Neuronal stem cell (in vitro differentiated cells): ENCODE results near the gene SEPTIN12.
"Not testable (repeated sequence)": the region's sequence is repeated elsewhere in the genome, so short reads cannot be mapped to it uniquely, and the experiment has no call there.

ENCODE experiments used
- DNase-seq: peaks from one replicate; pipeline ENCODE4 v3.0.0-alpha.2; 2013; ENCODE audit warnings: low spot score
- H2AFZ ChIP-seq: one replicate; pipeline ENCODE4 v1.6.1; 2013; ENCODE audit warnings: mild to moderate bottlenecking, low read length, inconsistent platforms
- H2AK5ac ChIP-seq: 2 replicates; pipeline ENCODE4 v1.6.1; 2013; ENCODE audit warnings: low read depth, mild to moderate bottlenecking, inconsistent platforms, low read length, moderate library complexity, mixed read lengths
- H2BK120ac ChIP-seq: 2 replicates; pipeline ENCODE4 v1.6.1; 2013; ENCODE audit warnings: low read depth, mild to moderate bottlenecking, inconsistent platforms, low read length, moderate library complexity, mixed read lengths
- H2BK12ac ChIP-seq: one replicate; pipeline ENCODE4 v1.6.1; 2013; ENCODE audit warnings: low read length, inconsistent platforms
- H2BK15ac ChIP-seq: 2 replicates; pipeline ENCODE4 v1.6.1; 2013; ENCODE audit warnings: mild to moderate bottlenecking, low read length, inconsistent platforms, mixed read lengths
- H2BK5ac ChIP-seq: one replicate; pipeline ENCODE4 v1.6.1; 2013; ENCODE audit warnings: inconsistent platforms, mild to moderate bottlenecking, low read length, moderate library complexity
- H3K14ac ChIP-seq: one replicate; pipeline ENCODE4 v1.6.1; 2013; ENCODE audit warnings: low read length, inconsistent platforms
- H3K18ac ChIP-seq: 2 replicates; pipeline ENCODE4 v1.6.1; 2013; ENCODE audit warnings: low read length, inconsistent platforms
- H3K23ac ChIP-seq: 2 replicates; pipeline ENCODE4 v1.6.1; 2013; ENCODE audit warnings: low read depth, mild to moderate bottlenecking, mixed read lengths, low read length, inconsistent platforms; ENCODE audit not compliant: poor library complexity
- H3K27ac ChIP-seq: replicated peaks from 3 replicates; pipeline ENCODE4 v1.5.1; 2013; ENCODE audit warnings: low read length, inconsistent platforms
- H3K27me3 ChIP-seq, 3 experiments: 2 replicates each; pipeline ENCODE4 v1.6.1; 2013; ENCODE audit warnings: low read length in 3 of 3, mild to moderate bottlenecking in 2 of 3, inconsistent platforms in 1 of 3, low read depth in 1 of 3, mixed read lengths in 1 of 3, moderate library complexity in 1 of 3; ENCODE audit not compliant: control insufficient read depth in 3 of 3, insufficient read depth in 3 of 3
- H3K36me3 ChIP-seq, 2 donors: replicated peaks in 1 of 2; 2 replicates each; pipeline ENCODE4 v1.6.1; 2013; ENCODE audit warnings: low read length in 2 of 2; ENCODE audit not compliant: control insufficient read depth in 2 of 2, insufficient read depth in 2 of 2
- H3K4ac ChIP-seq: 2 replicates; pipeline ENCODE4 v1.6.1; 2013; ENCODE audit warnings: inconsistent platforms, mild to moderate bottlenecking, low read length, moderate library complexity
- H3K4me1 ChIP-seq, 2 donors: 1 replicate in 1 of 2; 2 replicates in 1 of 2; pipeline ENCODE4 v1.6.1; 2013; ENCODE audit warnings: low read length in 2 of 2, low read depth in 1 of 2; ENCODE audit not compliant: control insufficient read depth in 2 of 2, insufficient read depth in 1 of 2
- H3K4me2 ChIP-seq: one replicate; pipeline ENCODE4 v1.6.1; 2013; ENCODE audit warnings: mild to moderate bottlenecking, low read length, inconsistent platforms; ENCODE audit not compliant: insufficient read depth, poor library complexity, severe bottlenecking
- H3K4me3 ChIP-seq, 2 donors: 2 replicates each; pipeline ENCODE4 v1.5.1; 2013; ENCODE audit warnings: low read length in 2 of 2, mild to moderate bottlenecking in 2 of 2, inconsistent platforms in 1 of 2, moderate library complexity in 1 of 2
- H3K79me1 ChIP-seq: one replicate; pipeline ENCODE4 v1.6.1; 2013; ENCODE audit warnings: low read depth, mild to moderate bottlenecking, inconsistent platforms, low read length, moderate library complexity
- H3K9ac ChIP-seq: one replicate; pipeline ENCODE4 v1.6.1; 2013; ENCODE audit warnings: mild to moderate bottlenecking, low read depth, low read length, inconsistent platforms; ENCODE audit not compliant: poor library complexity
- H3K9me3 ChIP-seq, 2 donors: replicated peaks in 1 of 2; 2 replicates each; pipeline versions ENCODE3 to v1.6.1; 2013; ENCODE audit warnings: low read length in 2 of 2, mild to moderate bottlenecking in 2 of 2, inconsistent platforms in 1 of 2, low read depth in 1 of 2, mixed read lengths in 1 of 2, moderate library complexity in 1 of 2; ENCODE audit not compliant: control insufficient read depth in 2 of 2, insufficient read depth in 1 of 2
- H4K8ac ChIP-seq: one replicate; pipeline ENCODE4 v1.6.1; 2013; ENCODE audit warnings: low read depth, mild to moderate bottlenecking, inconsistent platforms, low read length, moderate library complexity
- H4K91ac ChIP-seq: one replicate; pipeline ENCODE4 v1.6.1; 2013; ENCODE audit warnings: low read length, low read depth, mild to moderate bottlenecking, inconsistent platforms; ENCODE audit not compliant: poor library complexity
- WGBS, 2 donors: extraction: QIAGEN DNeasy Blood & Tissue Kit; methylation state at CpG; one replicate each; pipeline ENCODE4 v1.1.7; 2013; ENCODE audit warnings: missing lambda C conversion rate in 2 of 2, mixed read lengths in 1 of 2; ENCODE audit not compliant: insufficient read length in 2 of 2, insufficient replicate concordance in 1 of 2; ENCODE audit errors: extremely low coverage in 2 of 2; 5-methylcytosine and 5-hydroxymethylcytosine counted together

Gene SEPTIN12

DNA sequence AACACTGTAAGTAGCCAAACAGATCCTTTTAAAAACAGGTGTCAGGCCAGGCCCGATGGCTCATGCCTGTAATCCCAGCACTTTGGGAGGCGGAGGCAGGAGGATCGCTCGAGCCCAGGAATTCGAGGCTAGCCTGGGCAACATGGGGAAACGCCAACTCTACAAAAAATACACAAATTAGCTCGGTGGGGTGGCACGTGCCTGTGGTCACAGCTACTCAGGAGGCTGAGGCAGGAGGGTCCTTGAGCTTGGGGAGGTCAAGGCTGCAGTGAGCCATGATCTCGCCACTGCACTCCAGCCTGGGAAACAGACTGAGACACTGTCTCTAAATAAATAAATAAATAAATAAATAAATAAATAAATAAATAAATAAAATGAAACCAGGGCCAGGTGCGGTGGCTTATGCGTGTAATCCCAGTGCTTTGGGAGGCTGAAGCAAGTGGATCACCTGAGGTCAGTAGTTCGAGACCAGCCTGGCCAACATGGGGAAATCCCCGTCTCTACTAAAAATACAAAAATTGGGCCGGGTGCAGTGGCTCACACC lies 3.6 kb downstream of the SEPTIN12 start:
- H3K4ac ChIP-seq, DNase-seq: not testable (repeated sequence)

DNA sequence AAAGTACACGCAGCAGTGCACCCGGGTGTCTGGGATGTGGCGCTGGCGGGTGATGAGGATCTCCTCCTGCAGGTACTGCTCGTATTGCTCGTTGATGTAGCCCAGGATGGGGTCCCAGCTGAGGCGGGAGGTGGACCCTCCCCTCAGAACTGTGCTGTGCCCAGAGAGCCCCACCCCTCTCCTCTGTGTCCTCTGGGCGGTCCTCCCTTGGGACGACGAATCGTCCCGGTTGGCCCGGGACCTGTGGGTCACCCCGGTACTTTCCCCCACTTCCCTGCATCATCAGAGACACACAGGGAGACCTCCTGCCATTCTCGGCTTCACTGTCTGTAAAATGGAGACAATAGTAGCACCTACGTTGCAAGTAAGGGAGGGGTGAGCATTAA lies 4.2 kb downstream of the SEPTIN12 start:
- no peaks in the 10 kb centered on the region for H3K36me3 ChIP-seq
- no peak overlapping the region for H3K4me3 ChIP-seq
- H3K9me3 ChIP-seq, result no peaks in the 10 kb centered on the region
- no peak overlapping the region for H3K27ac ChIP-seq
- no peak overlapping the region for H2BK5ac ChIP-seq
- no CpG with 5 or more reads among the region's 16 CpGs for WGBS, 2 donors
- H4K91ac ChIP-seq, result no peak overlapping the region
- peak overlapping the region; percentile 89 for H3K18ac ChIP-seq
- H2AFZ ChIP-seq, result no peak overlapping the region
- no peak overlapping the region for H2BK120ac ChIP-seq
- no peaks in the 10 kb centered on the region for H3K79me1 ChIP-seq
- H3K14ac ChIP-seq, result peak overlapping the region; percentile 38
- H3K4ac ChIP-seq, result no peak overlapping the region
- no peak overlapping the region for H4K8ac ChIP-seq
- peak overlapping the region; percentile 35 for H3K23ac ChIP-seq
- no peak overlapping the region for H3K9ac ChIP-seq
- H2BK15ac ChIP-seq, result peak overlapping the region; percentile 49
- peak overlapping the region; percentile 74 for H2AK5ac ChIP-seq
- peaks cover 3 to 5% of the 10 kb centered on the region in 2 donors for H3K4me1 ChIP-seq
- no peak for DNase-seq
- peak overlapping the region; percentile 30 for H2BK12ac ChIP-seq
- H3K27me3 ChIP-seq, result no peaks in the 10 kb centered on the region
- no peak overlapping the region for H3K4me2 ChIP-seq

More for the DNA sequence above, 3.6 kb downstream of the SEPTIN12 start:
- H3K27ac ChIP-seq, H3K18ac ChIP-seq, H3K27me3 ChIP-seq, H3K79me1 ChIP-seq, H3K23ac ChIP-seq, H4K8ac ChIP-seq, H3K9me3 ChIP-seq, H3K36me3 ChIP-seq, H2BK120ac ChIP-seq, H4K91ac ChIP-seq, H3K9ac ChIP-seq, H3K4me1 ChIP-seq, H3K4me2 ChIP-seq, H3K4me3 ChIP-seq, H2BK5ac ChIP-seq, H2AK5ac ChIP-seq, H2BK15ac ChIP-seq, H2BK12ac ChIP-seq, H2AFZ ChIP-seq, H3K14ac ChIP-seq: not testable (repeated sequence)
- no CpG with 5 or more reads among the region's 14 CpGs for WGBS, 2 donors

DNA sequence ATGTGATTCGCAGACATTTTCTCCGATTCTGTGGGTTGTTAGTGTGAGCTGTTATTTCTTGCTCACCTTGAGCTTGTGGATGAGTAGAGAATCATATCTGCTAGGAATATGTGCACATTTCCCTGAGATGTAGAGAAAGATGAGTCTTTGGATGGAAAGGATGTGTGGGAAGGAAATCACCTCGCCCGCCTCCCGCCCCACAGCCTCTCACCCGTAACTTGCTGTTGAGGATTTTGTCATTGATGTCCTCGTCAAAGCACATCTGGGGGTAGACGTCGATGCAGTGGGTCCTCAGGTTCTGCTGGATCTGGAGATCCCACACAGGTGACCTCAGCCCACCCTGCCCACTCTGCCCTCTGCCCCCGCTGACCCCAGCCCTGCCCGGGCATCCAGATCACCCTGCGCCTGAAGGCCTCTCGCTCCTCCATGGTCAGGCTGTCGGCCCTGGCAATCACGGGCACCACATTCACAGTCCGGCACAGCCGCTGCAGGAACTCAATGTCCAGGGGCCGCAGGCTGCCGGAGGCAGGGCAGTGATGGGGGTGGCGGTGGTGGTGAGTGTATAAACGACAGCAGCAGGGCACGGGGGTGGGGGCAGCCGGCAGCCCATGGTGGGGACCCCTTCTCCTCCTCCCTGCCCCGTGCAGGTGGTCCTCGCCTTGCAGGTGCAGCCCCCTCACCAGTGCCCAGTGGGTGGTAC lies 4.7 kb downstream of the SEPTIN12 start:
- Histone ChIP-seq H2AFZ (no peak overlapping the region), H2AK5ac (peak overlapping the region; percentile 74), H2BK5ac (no peak overlapping the region), H3K79me1 (no peaks in the 10 kb centered on the region), H3K36me3 (no peaks in the 10 kb centered on the region), H3K18ac (peak overlapping the region; percentile 89), H3K4me1 (peaks cover 3 to 5% of the 10 kb centered on the region in 2 donors), H3K4me3 (no peak overlapping the region), H4K8ac (no peak overlapping the region), H3K27me3 (no peaks in the 10 kb centered on the region), H3K9me3 (no peaks in the 10 kb centered on the region), H3K4ac (no peak overlapping the region), H3K23ac (peak overlapping the region; percentile 35), H2BK120ac (no peak overlapping the region), H3K14ac (peak overlapping the region; percentile 87), H3K4me2 (no peak overlapping the region), H2BK12ac (peak overlapping the region; percentile 30), H3K9ac (no peak overlapping the region), H2BK15ac (peak overlapping the region; percentile 49), H4K91ac (no peak overlapping the region), H3K27ac (no peak overlapping the region)
- no CpG with 5 or more reads among the region's 25 CpGs for WGBS, 2 donors
- DNase-seq, result no peak

DNA sequence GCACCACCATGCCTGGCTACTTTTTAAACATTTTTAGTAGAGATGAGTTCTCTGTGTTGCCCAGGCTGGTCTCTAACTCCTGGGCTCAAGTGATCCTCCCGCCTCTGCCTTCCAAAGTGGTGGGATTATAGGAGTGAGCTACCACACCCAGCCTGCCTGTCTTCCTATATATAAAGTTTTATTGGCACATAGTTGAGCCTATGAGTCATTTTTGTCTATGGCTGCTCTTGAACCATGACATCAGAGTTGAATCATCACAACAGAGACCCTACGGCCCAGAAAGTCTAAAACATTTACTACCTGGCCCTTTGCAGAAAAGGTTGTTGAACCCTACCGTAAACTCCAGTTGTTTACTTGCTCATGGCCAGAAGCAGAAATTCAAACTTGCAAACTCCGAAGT lies 7.9 kb downstream of the SEPTIN12 start:
- no peak overlapping the region for H2AFZ ChIP-seq

More for the DNA sequence above, 7.9 kb downstream of the SEPTIN12 start:
- H3K4me3 ChIP-seq, result no peak overlapping the region
- no peak overlapping the region for H3K14ac ChIP-seq
- H2AK5ac ChIP-seq, result no peak overlapping the region
- H2BK120ac ChIP-seq, result no peak overlapping the region
- H3K4ac ChIP-seq, result no peak overlapping the region
- no peak for DNase-seq
- H3K27me3 ChIP-seq, result no peaks in the 10 kb centered on the region
- no peak overlapping the region for H4K8ac ChIP-seq
- H3K18ac ChIP-seq, result no peak overlapping the region
- no peak overlapping the region for H2BK5ac ChIP-seq
- no peak overlapping the region for H3K4me2 ChIP-seq
- H3K9ac ChIP-seq, result no peak overlapping the region
- no peak overlapping the region for H3K23ac ChIP-seq
- no CpG with 5 or more reads among the region's 4 CpGs for WGBS, 2 donors
- no peaks in the 10 kb centered on the region for H3K9me3 ChIP-seq
- no peak overlapping the region for H3K27ac ChIP-seq
- H2BK12ac ChIP-seq, result no peak overlapping the region
- H2BK15ac ChIP-seq, result no peak overlapping the region
- no peaks in the 10 kb centered on the region for H3K79me1 ChIP-seq
- H3K36me3 ChIP-seq, result no peaks in the 10 kb centered on the region
- no peak overlapping the region for H4K91ac ChIP-seq
- H3K4me1 ChIP-seq, result no peaks in the 10 kb centered on the region
